ENCODE measurements around the gene ZNF678. TPM values are rescaled to one million over a fixed set of nuclear protein-coding genes. Genes with fewer than 3 reads are reported as not detected.
"Not testable (repeated sequence)": the region's sequence is repeated elsewhere in the genome, so short reads cannot be mapped to it uniquely, and the experiment has no call there.

ZNF678 gene
- total RNA-seq, 1 donor from 2014 or later, result 21.4 TPM

- DNase-seq (ENCODE audit: low spot score), result not testable (repeated sequence)
Observed at GRCh38 chr1:227551881-227552280, 11.5 kb upstream of the ZNF678 start.

GRCh38 chr1:227556288-227556687 is 7.1 kb upstream of the ZNF678 start:
- no peak for DNase-seq (ENCODE audit: low spot score)

GRCh38 chr1:227557962-227558725 is 5.2 kb upstream of the ZNF678 start:
- DNase-seq (ENCODE audit: low spot score), result no peak

GRCh38 chr1:227558732-227559262 is 4.6 kb upstream of the ZNF678 start:
- peak; percentile 48 for DNase-seq (ENCODE audit: low spot score)

- no peak for DNase-seq (ENCODE audit: low spot score)
Observed at GRCh38 chr1:227559499-227559898, 3.9 kb upstream of the ZNF678 start.

GRCh38 chr1:227559926-227560325 is 3.4 kb upstream of the ZNF678 start:
- DNase-seq (ENCODE audit: low spot score), result no peak

GRCh38 chr1:227560393-227561173 is 2.8 kb upstream of the ZNF678 start:
- no peak for DNase-seq (ENCODE audit: low spot score)

- peak; percentile 29 for DNase-seq (ENCODE audit: low spot score)
Observed at GRCh38 chr1:227561241-227561907, 2.0 kb upstream of the ZNF678 start.

GRCh38 chr1:227562037-227562436 is 1.3 kb upstream of the ZNF678 start:
- no peak for DNase-seq (ENCODE audit: low spot score)

GRCh38 chr1:227562933-227563323 is 428 bp upstream of the ZNF678 start:
- no peak for DNase-seq (ENCODE audit: low spot score)

GRCh38 chr1:227567256-227567655 is 3.9 kb downstream of the ZNF678 start:
- DNase-seq (ENCODE audit: low spot score), result no peak

- DNase-seq (ENCODE audit: low spot score), result no peak
Observed at GRCh38 chr1:227568593-227568992, 5.2 kb downstream of the ZNF678 start.

- DNase-seq (ENCODE audit: low spot score), result no peak
Observed at GRCh38 chr1:227572752-227573151, 9.4 kb downstream of the ZNF678 start.

- DNase-seq (ENCODE audit: low spot score), result no peak
Observed at GRCh38 chr1:227574926-227575325, 11.6 kb downstream of the ZNF678 start.

GRCh38 chr1:227576189-227576588 is 12.8 kb downstream of the ZNF678 start:
- no peak for DNase-seq (ENCODE audit: low spot score)

- no peak for DNase-seq (ENCODE audit: low spot score)
Observed at GRCh38 chr1:227577500-227577899, 14.1 kb downstream of the ZNF678 start.

GRCh38 chr1:227583354-227583753 is 20.0 kb downstream of the ZNF678 start:
- no peak for DNase-seq (ENCODE audit: low spot score)

- no peak for DNase-seq (ENCODE audit: low spot score)
Observed at GRCh38 chr1:227586733-227587132, 23.4 kb downstream of the ZNF678 start.

- DNase-seq (ENCODE audit: low spot score), result no peak
Observed at GRCh38 chr1:227587968-227588367, 24.6 kb downstream of the ZNF678 start.

GRCh38 chr1:227588769-227589168 is 25.4 kb downstream of the ZNF678 start:
- DNase-seq (ENCODE audit: low spot score), result not testable (repeated sequence)

GRCh38 chr1:227589777-227590176 is 26.4 kb downstream of the ZNF678 start:
- not testable (repeated sequence) for DNase-seq (ENCODE audit: low spot score)

GRCh38 chr1:227596222-227596621 is 32.9 kb downstream of the ZNF678 start:
- DNase-seq (ENCODE audit: low spot score), result not testable (repeated sequence)

All from umbilical cord (tissue), 2 donors.